Testis (tissue), 3 donors: ENCODE data around the gene PPP1R26. TPM values are rescaled to one million over a fixed set of nuclear protein-coding genes. Genes with fewer than 3 reads are reported as not detected.
"Not testable (repeated sequence)": the region's sequence is repeated elsewhere in the genome, so short reads cannot be mapped to it uniquely, and the experiment has no call there.

Source experiments
- DNase-seq: peaks from one replicate; pipeline ENCODE4 v3.0.0-alpha.2; 2019
- H3K27ac ChIP-seq, 2 donors: fragments of 200-600 bp; sonication (generic); one replicate each; pipeline ENCODE4 v1.5.1; 2019
- H3K27me3 ChIP-seq: fragments of 200-600 bp; sonication (generic); one replicate; pipeline ENCODE4 v1.5.1; 2019
- H3K36me3 ChIP-seq: fragments of 200-600 bp; sonication (generic); one replicate; pipeline ENCODE4 v1.5.1; 2017; ENCODE audit warnings: low read depth; ENCODE audit errors: missing control alignments
- H3K4me1 ChIP-seq: fragments of 200-600 bp; sonication (generic); one replicate; pipeline ENCODE4 v1.5.1; 2019
- H3K4me3 ChIP-seq, 2 donors: fragments of 200-600 bp; sonication (generic); one replicate each; pipeline ENCODE4 v1.5.1; 2017 to 2019
- H3K9me3 ChIP-seq: fragments of 200-600 bp; sonication (generic); one replicate; pipeline ENCODE4 v1.5.1; 2017
- CTCF ChIP-seq, 3 experiments: fragments of 450-650 bp in 2 of 3; fragments of 200-600 bp in 1 of 3; sonication (generic) in 1 of 3; IDR thresholded peaks; one replicate each; pipeline ENCODE4 v1.5.1; 2016 to 2019; ENCODE audit warnings: antibody characterized with exemption in 3 of 3, mild to moderate bottlenecking in 2 of 3, moderate library complexity in 1 of 3
- POLR2A ChIP-seq: fragments of 450-650 bp; IDR thresholded peaks from one replicate; pipeline ENCODE4 v1.6.1; 2017; ENCODE audit warnings: antibody characterized with exemption, mild to moderate bottlenecking, moderate library complexity
- WGBS, 2 donors: methylation state at CpG; one replicate each; pipeline ENCODE4 v1.1.5; 2018; 5-methylcytosine and 5-hydroxymethylcytosine counted together
- intact Hi-C: fragments of 100-400 bp; cut with DNase I; formaldehyde crosslinking; loops from one replicate; pipeline ENCODE4 v1.15.1; 2023; ENCODE audit warnings: low total_unique reads
- polyA plus RNA-seq: library from polyadenylated mRNA; stranded (reverse); fragments of 350-450 nt; fragmentation: Illumina TruSeq; extraction: RNeasy Lipid Tissue Mini Kit (QIAGEN cat#74804); gene quantifications from one replicate; pipeline ENCODE4 v1.2.3, GENCODE V29; 2014; ENCODE audit warnings: low read depth, low replicate concordance; ENCODE audit not compliant: insufficient read depth
- total RNA-seq, 2 donors: library from RNA; depleted of rRNA; stranded (reverse); fragments of >200 nt; gene quantifications; one replicate each; pipeline ENCODE4 v1.2.3, GENCODE V29; 2016

The PPP1R26 gene
- total and polyA plus RNA-seq, 3 donors from 2014 or later = 15.6 to 38.8 (median 33.1) TPM

- H3K4me1 ChIP-seq = no peaks in the 10 kb centered on the region
- no peak for TF ChIP-seq POLR2A
- TF ChIP-seq CTCF (IDR thresholded peaks at IDR 0.05) = no peak
- no peak for DNase-seq
- no peaks in the 10 kb centered on the region for H3K9me3 ChIP-seq
- H3K4me3 ChIP-seq = no peak overlapping the region
- no peak overlapping the region for H3K27ac ChIP-seq
- no peaks in the 10 kb centered on the region for H3K27me3 ChIP-seq
- intact Hi-C loops = no loop called here
- 91 to 98% methylated on average over 3 of the region's 3 CpGs for WGBS, 2 donors
- H3K36me3 ChIP-seq = no peaks in the 10 kb centered on the region
Observed at GRCh38 chr9:135533113-135533512, 53.5 kb downstream of the PPP1R26 start.

DNA sequence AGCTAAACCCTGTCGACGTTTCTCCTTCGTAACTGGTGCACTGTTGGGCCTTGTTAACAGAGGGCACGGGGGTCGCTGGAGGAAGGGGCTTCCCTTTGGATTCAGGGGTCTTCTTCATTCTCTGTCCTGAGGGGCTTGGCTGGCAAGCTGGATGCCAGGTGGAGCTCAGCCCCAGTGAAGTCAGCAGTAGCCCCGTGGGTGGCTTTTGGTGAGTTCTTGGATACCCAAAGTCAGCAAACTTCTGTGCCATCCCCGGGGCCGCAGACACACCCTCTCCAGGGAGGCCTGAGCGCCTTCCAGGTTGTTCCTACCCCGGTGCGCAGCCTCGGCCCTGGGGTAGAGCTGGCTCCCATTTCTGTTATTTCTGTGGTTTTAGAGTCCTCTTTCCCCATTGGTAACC is 54.1 kb downstream of the PPP1R26 start:
- Histone ChIP-seq H3K27ac (no peak overlapping the region), H3K4me3 (no peak overlapping the region), H3K4me1 (no peaks in the 10 kb centered on the region), H3K36me3 (no peaks in the 10 kb centered on the region), H3K27me3 (no peaks in the 10 kb centered on the region), H3K9me3 (no peaks in the 10 kb centered on the region)
- intact Hi-C loops = no loop called here
- DNase-seq = no peak
- WGBS, 2 donors = 90 to 93% methylated on average over 12 of the region's 12 CpGs
- TF ChIP-seq CTCF (IDR thresholded peaks at IDR 0.05) = no peak
- no peak for TF ChIP-seq POLR2A

GRCh38 chr9:135534192-135534711 is 54.7 kb downstream of the PPP1R26 start:
- H3K27me3 ChIP-seq, DNase-seq, intact Hi-C loops: not testable (repeated sequence)

GRCh38 chr9:135534826-135535225 is 55.2 kb downstream of the PPP1R26 start:
- H3K36me3 ChIP-seq, H3K4me1 ChIP-seq, intact Hi-C loops, H3K4me3 ChIP-seq, H3K9me3 ChIP-seq, DNase-seq, H3K27me3 ChIP-seq, H3K27ac ChIP-seq: not testable (repeated sequence)
- WGBS, 2 donors = 79 to 83% methylated on average over 4 of the region's 4 CpGs

More at GRCh38 chr9:135534192-135534711, 54.7 kb downstream of the PPP1R26 start:
- H3K4me3 ChIP-seq, H3K4me1 ChIP-seq, H3K36me3 ChIP-seq, H3K9me3 ChIP-seq, H3K27ac ChIP-seq: not testable (repeated sequence)
- 47 to 57% methylated on average over 9 to 10 of the region's 10 CpGs for WGBS, 2 donors

DNA sequence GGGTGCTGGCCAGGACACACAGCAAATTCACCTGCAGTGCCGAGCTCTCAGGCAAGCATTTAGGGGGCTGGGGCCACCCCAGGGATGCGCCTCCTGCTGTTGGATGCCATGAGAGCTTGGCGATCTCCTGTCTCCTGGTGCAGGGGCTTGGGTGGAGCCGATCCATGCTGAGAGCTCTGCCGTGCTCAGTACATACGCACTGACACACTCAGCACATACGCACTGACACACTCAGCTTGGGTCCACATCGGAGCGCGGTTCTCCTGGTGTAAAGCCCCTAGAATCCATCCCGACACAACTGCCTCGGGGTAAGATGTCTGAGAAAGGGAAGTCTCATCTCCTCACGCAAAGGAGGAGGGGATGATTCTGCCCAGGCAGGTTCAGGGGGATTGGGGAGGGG is 56.0 kb downstream of the PPP1R26 start:
- H3K27ac ChIP-seq, H3K4me1 ChIP-seq, intact Hi-C loops, DNase-seq, H3K9me3 ChIP-seq, H3K4me3 ChIP-seq, H3K36me3 ChIP-seq, H3K27me3 ChIP-seq: not testable (repeated sequence)
- 91 to 92% methylated on average over 7 to 13 of the region's 13 CpGs for WGBS, 2 donors

DNA sequence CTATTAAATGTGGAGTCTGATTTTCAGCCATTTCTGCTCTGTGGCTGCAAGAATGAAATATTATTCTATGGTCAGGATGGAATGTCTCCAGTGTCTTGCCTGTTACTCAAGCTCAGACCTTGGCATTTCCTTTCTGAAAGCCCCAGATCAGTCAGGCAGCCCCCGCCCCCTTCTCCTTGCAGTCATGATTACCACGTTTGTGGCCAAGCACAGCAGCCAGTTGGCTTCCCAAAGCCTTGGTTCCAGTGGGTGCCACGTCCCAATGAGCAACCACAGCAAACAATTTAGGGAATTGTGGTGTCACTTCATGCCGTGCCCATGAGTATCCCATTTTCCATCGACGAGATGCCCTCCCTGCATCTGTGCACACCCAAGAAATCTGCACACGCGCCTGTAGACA is 56.6 kb downstream of the PPP1R26 start:
- Histone ChIP-seq H3K27me3 (no peaks in the 10 kb centered on the region), H3K36me3 (no peaks in the 10 kb centered on the region), H3K27ac (no peak overlapping the region), H3K4me1 (no peaks in the 10 kb centered on the region), H3K4me3 (no peak overlapping the region), H3K9me3 (no peaks in the 10 kb centered on the region)
- TF ChIP-seq CTCF (IDR thresholded peaks at IDR 0.05) (no peak), POLR2A (no peak)
- 86% methylated on average over 8 of the region's 8 CpGs for WGBS, 2 donors
- no peak for DNase-seq
- intact Hi-C loops = no loop called here

Other genes starting within 250 kb of the PPP1R26 start
- 10 to 100 TPM; 35.9 to 40.4 TPM for gene MRPS2, start 20.9 kb downstream of the PPP1R26 start, total RNA-seq
- gene MRPS2, start 20.9 kb downstream of the PPP1R26 start, polyA plus RNA-seq = 34.7 TPM
- not detected for gene LCN1, start 41.7 kb downstream of the PPP1R26 start, total RNA-seq
- 2.7 TPM for gene LCN1, start 41.7 kb downstream of the PPP1R26 start, polyA plus RNA-seq
- gene OBP2A, start 66.3 kb downstream of the PPP1R26 start, total RNA-seq = 10 to 100 TPM; 13.9 to 19.0 TPM
- gene OBP2A, start 66.3 kb downstream of the PPP1R26 start, polyA plus RNA-seq = 11.8 TPM
- gene PAEP, start 82.0 kb downstream of the PPP1R26 start, total RNA-seq = not detected
- 2.5 TPM for gene PAEP, start 82.0 kb downstream of the PPP1R26 start, polyA plus RNA-seq
- under 1 TPM in 1 of 2 donors, not detected in 1; 0.47 TPM for gene GLT6D1, start 159.8 kb downstream of the PPP1R26 start, total RNA-seq
- gene GLT6D1, start 159.8 kb downstream of the PPP1R26 start, polyA plus RNA-seq = 1.6 TPM
- under 1 TPM in 1 of 2 donors, not detected in 1; 0.68 TPM for gene LCN9, start 183.5 kb downstream of the PPP1R26 start, total RNA-seq
- gene LCN9, start 183.5 kb downstream of the PPP1R26 start, polyA plus RNA-seq = not detected
- 10 to 100 TPM; 18.4 to 32.7 TPM for gene SOHLH1, start 219.7 kb downstream of the PPP1R26 start, total RNA-seq
- 18.7 TPM for gene SOHLH1, start 219.7 kb downstream of the PPP1R26 start, polyA plus RNA-seq
- gene KCNT1, start 222.4 kb downstream of the PPP1R26 start, total RNA-seq = 1 to 10 TPM; 5.3 to 7.3 TPM
- 1.8 TPM for gene KCNT1, start 222.4 kb downstream of the PPP1R26 start, polyA plus RNA-seq